ENCODE results near the gene DOCK3.
"Not testable (repeated sequence)": the region's sequence is repeated elsewhere in the genome, so short reads cannot be mapped to it uniquely, and the experiment has no call there.

DOCK3 gene

DNA sequence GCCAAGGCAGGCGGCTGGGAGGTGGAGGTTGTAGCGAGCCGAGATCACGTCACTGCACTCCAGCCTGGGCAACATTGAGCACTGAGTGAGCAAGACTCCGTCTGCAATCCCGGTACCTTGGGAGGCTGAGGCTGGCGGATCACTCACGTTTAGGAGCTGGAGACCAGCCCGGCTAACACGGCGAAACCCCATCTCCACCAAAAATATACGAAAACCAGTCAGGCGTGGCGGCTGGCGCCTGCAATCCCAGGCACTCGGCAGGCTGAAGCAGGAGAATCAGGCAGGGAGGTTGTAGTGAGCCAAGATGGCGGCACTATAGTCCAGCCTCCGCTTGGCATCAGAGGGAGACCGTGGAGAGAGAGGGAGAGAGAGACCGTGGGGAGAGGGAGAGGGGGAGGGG lies 129.6 kb downstream of the DOCK3 start:
- peaks cover 44% of the 10 kb centered on the region for H3K9me3 ChIP-seq (ENCODE audit: control insufficient read depth, insufficient read depth, low read depth, low read length)
- H3K36me3 ChIP-seq (ENCODE audit: control insufficient read depth, insufficient read depth, low read length); H3K27ac ChIP-seq (ENCODE audit: low read depth, low read length); H3K27me3 ChIP-seq (ENCODE audit: control insufficient read depth, insufficient read depth, low read length); H3K9ac ChIP-seq (ENCODE audit: low read length); H3K4me3 ChIP-seq (ENCODE audit: low read depth, low read length): not testable (repeated sequence)
- H3K4me1 ChIP-seq (ENCODE audit: control insufficient read depth, insufficient read depth, low read length): peaks cover 17% of the 10 kb centered on the region

DNA sequence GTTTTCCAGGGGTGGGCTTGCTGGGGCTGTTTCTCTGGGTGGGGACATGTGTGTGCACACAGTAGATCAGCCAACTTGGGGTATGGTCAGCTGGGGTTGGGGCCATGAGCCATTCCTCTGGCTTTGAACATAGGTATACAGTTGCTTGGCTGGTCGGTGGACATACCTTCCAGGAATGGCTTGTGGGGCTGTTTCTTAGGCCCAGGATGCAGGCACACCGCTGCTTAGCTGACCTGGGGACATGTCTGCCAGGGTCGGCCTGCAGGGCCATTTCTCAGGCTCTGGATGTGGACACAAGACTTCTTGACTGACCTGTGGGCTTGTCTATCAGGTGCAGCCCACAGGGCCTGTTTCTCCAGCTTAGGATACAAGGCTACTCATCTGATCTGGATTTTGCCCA lies 130.6 kb downstream of the DOCK3 start:
- Histone ChIP-seq H3K4me1 (ENCODE audit: control insufficient read depth, insufficient read depth, low read length) (peaks cover 17% of the 10 kb centered on the region), H3K9ac (ENCODE audit: low read length) (no peak overlapping the region), H3K27me3 (ENCODE audit: control insufficient read depth, insufficient read depth, low read length) (no peaks in the 10 kb centered on the region), H3K9me3 (ENCODE audit: control insufficient read depth, insufficient read depth, low read depth, low read length) (peaks cover 34% of the 10 kb centered on the region), H3K27ac (ENCODE audit: low read depth, low read length) (no peak overlapping the region), H3K4me3 (ENCODE audit: low read depth, low read length) (no peak overlapping the region), H3K36me3 (ENCODE audit: control insufficient read depth, insufficient read depth, low read length) (no peaks in the 10 kb centered on the region; the same call in 1 of the 2 replicates)

DNA sequence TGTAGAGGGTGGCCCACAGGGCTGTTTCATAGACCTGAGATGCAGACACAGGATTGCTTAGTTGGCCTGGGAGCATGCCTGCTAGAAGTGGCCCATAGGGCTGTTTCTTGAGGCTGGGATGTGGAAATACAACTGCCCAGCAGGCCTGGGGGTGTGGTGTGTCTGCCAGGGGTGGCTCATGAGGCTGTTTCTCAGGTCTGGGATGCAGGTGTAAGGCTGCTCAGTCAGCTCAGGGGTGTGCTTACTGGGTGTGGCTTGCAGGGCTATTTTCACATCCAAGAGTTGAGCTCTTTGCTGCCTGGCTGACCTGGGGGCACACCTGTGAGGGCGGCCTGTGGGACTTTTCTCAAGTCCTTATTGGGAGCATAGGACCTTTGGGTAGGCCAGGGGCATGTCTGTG lies 131.3 kb downstream of the DOCK3 start:
- Histone ChIP-seq H3K4me3 (ENCODE audit: low read depth, low read length) (no peak overlapping the region), H3K27me3 (ENCODE audit: control insufficient read depth, insufficient read depth, low read length) (no peaks in the 10 kb centered on the region), H3K9ac (ENCODE audit: low read length) (no peak overlapping the region), H3K9me3 (ENCODE audit: control insufficient read depth, insufficient read depth, low read depth, low read length) (peaks cover 27% of the 10 kb centered on the region), H3K36me3 (ENCODE audit: control insufficient read depth, insufficient read depth, low read length) (no peaks in the 10 kb centered on the region; the same call in 1 of the 2 replicates), H3K4me1 (ENCODE audit: control insufficient read depth, insufficient read depth, low read length) (peaks cover 17% of the 10 kb centered on the region), H3K27ac (ENCODE audit: low read depth, low read length) (peak overlapping the region; percentile 46; the same call in 1 of the 2 replicates)

DNA sequence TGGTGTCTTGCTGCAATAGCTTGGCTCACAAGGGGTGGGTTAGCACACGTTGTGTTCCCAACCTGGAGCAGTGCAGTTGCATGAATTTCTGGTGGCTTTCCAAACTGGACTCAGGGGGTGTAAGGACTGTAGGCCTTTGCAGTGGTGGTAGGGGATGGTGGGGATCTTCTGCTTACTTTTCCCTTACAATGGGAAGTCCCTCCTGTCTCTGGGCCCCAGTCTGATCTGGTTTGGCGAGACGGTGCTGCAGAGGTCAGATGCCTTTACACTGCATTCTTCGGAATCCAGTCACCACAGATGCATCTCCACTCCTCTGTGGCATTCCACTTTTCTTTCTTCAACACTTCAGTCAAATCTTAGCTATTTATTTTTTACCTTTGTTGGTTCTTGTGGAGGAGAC lies 132.1 kb downstream of the DOCK3 start:
- H3K9me3 ChIP-seq (ENCODE audit: control insufficient read depth, insufficient read depth, low read depth, low read length): peaks cover 23% of the 10 kb centered on the region
- no peaks in the 10 kb centered on the region; the same call in 1 of the 2 replicates for H3K36me3 ChIP-seq (ENCODE audit: control insufficient read depth, insufficient read depth, low read length)
- H3K27ac ChIP-seq (ENCODE audit: low read depth, low read length): peak overlapping the region; percentile 64; the same call in 1 of the 2 replicates
- H3K4me3 ChIP-seq (ENCODE audit: low read depth, low read length): 0 out of 2 replicates have a peak overlapping the region, but pooled peaks have one; percentile 4
- peak overlapping the region; percentile 11 for H3K9ac ChIP-seq (ENCODE audit: low read length)
- peaks cover 18% of the 10 kb centered on the region for H3K4me1 ChIP-seq (ENCODE audit: control insufficient read depth, insufficient read depth, low read length)
- H3K27me3 ChIP-seq (ENCODE audit: control insufficient read depth, insufficient read depth, low read length): no peaks in the 10 kb centered on the region

DNA sequence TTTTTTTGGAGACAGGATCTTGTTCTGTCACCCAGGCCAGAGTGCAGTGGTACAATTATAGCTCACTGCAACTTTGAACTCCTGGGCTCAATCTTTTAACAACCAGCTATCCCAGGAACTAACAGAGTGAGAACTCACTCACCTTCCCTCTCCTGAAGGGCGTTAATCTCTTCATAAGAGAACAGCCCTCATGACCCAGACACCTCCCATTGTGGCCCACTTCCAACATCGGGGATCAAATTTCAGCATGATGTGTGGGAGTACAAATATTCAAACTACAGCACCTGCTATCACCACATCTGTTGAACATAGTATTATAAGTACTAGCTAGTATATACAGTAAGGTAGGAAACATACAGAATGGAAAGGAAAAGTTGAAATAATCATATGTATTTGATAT lies 132.5 kb downstream of the DOCK3 start:
- H3K27me3 ChIP-seq (ENCODE audit: control insufficient read depth, insufficient read depth, low read length): no peaks in the 10 kb centered on the region
- H3K27ac ChIP-seq (ENCODE audit: low read depth, low read length): peak overlapping the region; percentile 64; the same call in 1 of the 2 replicates
- no peaks in the 10 kb centered on the region; the same call in 1 of the 2 replicates for H3K36me3 ChIP-seq (ENCODE audit: control insufficient read depth, insufficient read depth, low read length)
- no peak overlapping the region for H3K4me3 ChIP-seq (ENCODE audit: low read depth, low read length)
- H3K9me3 ChIP-seq (ENCODE audit: control insufficient read depth, insufficient read depth, low read depth, low read length): peaks cover 18% of the 10 kb centered on the region
- H3K9ac ChIP-seq (ENCODE audit: low read length): peak overlapping the region; percentile 9
- H3K4me1 ChIP-seq (ENCODE audit: control insufficient read depth, insufficient read depth, low read length): peaks cover 21% of the 10 kb centered on the region

DNA sequence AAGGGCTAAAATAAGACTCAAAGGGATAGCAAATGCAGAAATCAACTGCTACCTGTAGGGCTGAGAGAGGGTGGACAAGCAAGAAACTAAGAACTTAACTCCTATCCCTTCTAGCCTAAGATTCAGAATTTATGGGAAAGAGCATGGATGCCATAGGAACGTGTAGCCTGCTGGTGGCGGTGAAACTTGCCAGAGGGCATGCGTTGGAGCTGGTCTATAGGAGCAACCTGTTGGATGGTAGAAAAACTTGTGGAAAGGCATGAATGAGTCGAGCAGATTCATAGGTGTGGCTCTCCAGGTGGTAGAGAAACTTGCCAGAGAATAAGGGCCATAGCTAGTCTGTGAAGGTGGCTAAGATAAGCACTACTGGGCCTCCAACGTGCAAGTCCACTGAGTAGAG lies 137.2 kb downstream of the DOCK3 start:
- H3K27me3 ChIP-seq (ENCODE audit: control insufficient read depth, insufficient read depth, low read length): no peaks in the 10 kb centered on the region
- no peak overlapping the region for H3K27ac ChIP-seq (ENCODE audit: low read depth, low read length)
- H3K9me3 ChIP-seq (ENCODE audit: control insufficient read depth, insufficient read depth, low read depth, low read length): no peaks in the 10 kb centered on the region
- H3K36me3 ChIP-seq (ENCODE audit: control insufficient read depth, insufficient read depth, low read length): no peaks in the 10 kb centered on the region
- no peak overlapping the region for H3K4me3 ChIP-seq (ENCODE audit: low read depth, low read length)
- no peak overlapping the region for H3K9ac ChIP-seq (ENCODE audit: low read length)
- peaks cover 26% of the 10 kb centered on the region for H3K4me1 ChIP-seq (ENCODE audit: control insufficient read depth, insufficient read depth, low read length)

DNA sequence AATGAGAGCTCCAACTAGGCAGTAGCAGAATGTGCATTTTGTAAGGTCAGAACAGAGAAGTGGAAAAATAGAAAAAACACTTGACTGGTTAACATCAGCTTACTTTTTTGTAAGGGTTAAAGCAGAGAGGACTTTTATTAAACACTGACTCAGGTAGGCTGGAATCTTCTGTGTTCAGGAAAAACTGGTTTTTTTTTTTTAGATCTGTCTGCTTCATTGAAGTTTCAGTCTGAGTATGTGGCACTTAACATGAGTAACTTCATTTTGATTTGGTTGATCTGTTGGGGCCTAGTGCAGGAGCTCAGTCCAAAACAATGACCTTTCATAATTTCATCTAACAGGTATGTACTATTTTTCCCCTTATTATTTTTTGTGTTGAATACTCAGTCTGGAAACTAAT lies 141.1 kb downstream of the DOCK3 start:
- Histone ChIP-seq H3K9me3 (ENCODE audit: control insufficient read depth, insufficient read depth, low read depth, low read length) (peaks cover 4% of the 10 kb centered on the region; the same call in 1 of the 2 replicates), H3K4me3 (ENCODE audit: low read depth, low read length) (no peak overlapping the region), H3K27ac (ENCODE audit: low read depth, low read length) (peak overlapping the region; percentile 98), H3K4me1 (ENCODE audit: control insufficient read depth, insufficient read depth, low read length) (peaks cover 48% of the 10 kb centered on the region), H3K27me3 (ENCODE audit: control insufficient read depth, insufficient read depth, low read length) (no peaks in the 10 kb centered on the region), H3K36me3 (ENCODE audit: control insufficient read depth, insufficient read depth, low read length) (no peaks in the 10 kb centered on the region), H3K9ac (ENCODE audit: low read length) (no peak overlapping the region)

DNA sequence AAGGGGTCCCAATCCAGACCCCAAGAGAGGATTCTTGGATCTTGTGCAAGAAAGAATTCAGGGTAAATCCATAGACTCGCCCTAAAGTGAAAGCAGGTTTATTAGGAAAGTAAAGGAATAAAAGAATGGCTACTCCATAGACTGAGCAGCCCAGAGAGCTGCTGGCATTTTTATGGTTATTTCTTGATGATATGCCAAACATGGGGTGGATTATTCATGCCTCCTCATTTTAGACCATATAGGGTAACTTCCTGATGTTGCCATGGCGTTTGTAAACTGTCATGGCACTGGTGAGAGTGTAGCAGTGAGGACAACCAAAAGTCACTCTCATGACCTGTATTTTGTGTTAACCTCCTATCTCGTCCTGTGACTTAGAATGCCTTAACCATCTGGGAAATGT lies 142.2 kb downstream of the DOCK3 start:
- Histone ChIP-seq H3K4me1 (ENCODE audit: control insufficient read depth, insufficient read depth, low read length) (peaks cover 46% of the 10 kb centered on the region), H3K9ac (ENCODE audit: low read length) (peak overlapping the region; percentile 81), H3K27ac (ENCODE audit: low read depth, low read length) (peak overlapping the region; percentile 98), H3K9me3 (ENCODE audit: control insufficient read depth, insufficient read depth, low read depth, low read length) (peaks cover 4% of the 10 kb centered on the region; the same call in 1 of the 2 replicates), H3K27me3 (ENCODE audit: control insufficient read depth, insufficient read depth, low read length) (no peaks in the 10 kb centered on the region), H3K4me3 (ENCODE audit: low read depth, low read length) (peak overlapping the region; percentile 25; the same call in 1 of the 2 replicates), H3K36me3 (ENCODE audit: control insufficient read depth, insufficient read depth, low read length) (no peaks in the 10 kb centered on the region)

DNA sequence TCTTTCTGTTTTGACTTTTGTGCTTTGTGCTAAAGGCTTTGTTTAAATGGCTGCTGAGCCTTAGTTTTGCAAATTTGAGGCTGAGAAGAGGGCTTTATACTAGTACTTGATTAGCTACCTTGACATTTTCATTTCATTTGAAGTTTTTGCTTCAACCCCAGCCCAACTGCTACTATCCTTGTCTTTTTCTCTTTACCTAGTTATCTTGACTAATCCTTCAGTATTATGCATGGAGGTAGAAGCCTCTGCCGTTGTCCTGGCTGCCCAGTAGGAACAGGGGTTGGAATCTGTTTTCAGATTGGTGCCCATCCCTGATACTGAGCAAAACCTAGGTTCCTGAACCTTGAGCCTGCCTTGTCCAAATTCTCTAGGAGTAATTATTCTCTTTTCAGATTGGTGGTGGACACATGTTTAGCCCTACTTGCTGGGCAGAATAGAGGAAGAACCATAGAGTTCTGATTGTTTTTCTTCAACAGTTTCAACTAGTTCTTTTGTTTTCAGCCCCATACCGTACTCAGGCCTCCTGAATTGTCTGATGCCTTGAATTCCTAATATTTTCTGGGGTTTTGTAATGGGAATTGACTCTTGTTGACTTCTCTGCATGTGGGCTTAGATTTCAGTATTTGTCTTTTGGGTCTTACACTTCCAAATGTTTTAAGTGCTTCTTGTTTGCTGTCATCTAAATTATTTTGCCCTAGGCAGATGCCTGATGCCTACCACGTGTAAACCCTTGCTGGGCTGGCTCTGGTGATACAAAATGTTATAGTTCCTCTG lies 143.2 kb downstream of the DOCK3 start:
- Histone ChIP-seq H3K36me3 (ENCODE audit: control insufficient read depth, insufficient read depth, low read length) (no peaks in the 10 kb centered on the region), H3K4me3 (ENCODE audit: low read depth, low read length) (peak overlapping the region; percentile 23), H3K27me3 (ENCODE audit: control insufficient read depth, insufficient read depth, low read length) (no peaks in the 10 kb centered on the region), H3K27ac (ENCODE audit: low read depth, low read length) (peak overlapping the region; percentile 98), H3K4me1 (ENCODE audit: control insufficient read depth, insufficient read depth, low read length) (peaks cover 44% of the 10 kb centered on the region), H3K9ac (ENCODE audit: low read length) (peak overlapping the region; percentile 81), H3K9me3 (ENCODE audit: control insufficient read depth, insufficient read depth, low read depth, low read length) (peaks cover 4% of the 10 kb centered on the region; the same call in 1 of the 2 replicates)

DNA sequence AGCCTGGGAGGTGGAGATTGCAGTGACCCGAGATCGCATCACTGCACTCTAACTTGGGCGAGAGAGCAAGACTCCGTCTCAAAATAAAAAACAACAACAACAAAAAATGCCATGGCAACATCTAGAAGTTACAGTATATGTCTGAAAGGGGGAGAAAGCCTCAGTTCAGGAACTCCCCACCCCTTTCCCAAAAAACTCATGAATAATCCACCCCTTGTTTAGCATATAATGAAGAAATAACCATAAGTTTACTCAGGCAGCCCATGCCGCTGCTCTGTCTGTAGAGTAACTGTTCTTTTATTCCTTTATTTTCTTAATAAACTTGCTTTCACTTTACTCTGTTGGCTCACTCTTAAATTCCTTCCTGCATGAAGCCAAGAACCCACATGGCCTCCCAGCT lies 145.2 kb downstream of the DOCK3 start:
- Histone ChIP-seq H3K4me1 (ENCODE audit: control insufficient read depth, insufficient read depth, low read length) (peaks cover 44% of the 10 kb centered on the region), H3K36me3 (ENCODE audit: control insufficient read depth, insufficient read depth, low read length) (no peaks in the 10 kb centered on the region), H3K4me3 (ENCODE audit: low read depth, low read length) (no peak overlapping the region), H3K27ac (ENCODE audit: low read depth, low read length) (peak overlapping the region; percentile 98), H3K27me3 (ENCODE audit: control insufficient read depth, insufficient read depth, low read length) (no peaks in the 10 kb centered on the region), H3K9me3 (ENCODE audit: control insufficient read depth, insufficient read depth, low read depth, low read length) (peaks cover 14% of the 10 kb centered on the region), H3K9ac (ENCODE audit: low read length) (no peak overlapping the region)

DNA sequence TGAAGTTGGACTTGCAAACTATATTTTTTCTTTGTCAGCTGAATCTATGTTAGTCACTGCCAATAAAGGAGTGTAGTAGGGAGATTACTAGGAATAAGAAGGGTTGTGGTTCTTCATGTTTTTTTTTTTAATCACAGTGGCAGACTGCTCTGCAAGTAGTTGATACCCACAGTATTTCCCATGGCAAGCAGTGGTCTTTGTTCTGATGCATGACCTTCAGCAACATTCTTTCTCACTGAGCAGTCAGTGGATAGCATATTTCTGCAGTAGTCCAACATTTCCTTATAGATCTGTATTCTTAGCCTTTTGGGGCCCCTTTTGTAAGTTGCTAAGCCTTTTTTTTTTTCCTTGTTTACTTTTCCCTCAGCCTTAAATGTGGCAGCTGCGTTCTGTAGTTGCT lies 151.1 kb downstream of the DOCK3 start:
- H3K27me3 ChIP-seq (ENCODE audit: control insufficient read depth, insufficient read depth, low read length): no peaks in the 10 kb centered on the region
- peaks cover 4% of the 10 kb centered on the region; the same call in 1 of the 2 replicates for H3K4me1 ChIP-seq (ENCODE audit: control insufficient read depth, insufficient read depth, low read length)
- no peak overlapping the region for H3K4me3 ChIP-seq (ENCODE audit: low read depth, low read length)
- H3K9me3 ChIP-seq (ENCODE audit: control insufficient read depth, insufficient read depth, low read depth, low read length): peaks cover 10% of the 10 kb centered on the region; the same call in 1 of the 2 replicates
- no peaks in the 10 kb centered on the region for H3K36me3 ChIP-seq (ENCODE audit: control insufficient read depth, insufficient read depth, low read length)
- H3K27ac ChIP-seq (ENCODE audit: low read depth, low read length): no peak overlapping the region
- no peak overlapping the region for H3K9ac ChIP-seq (ENCODE audit: low read length)
